ENCODE data around the gene FGF1.

FGF1 gene

DNA sequence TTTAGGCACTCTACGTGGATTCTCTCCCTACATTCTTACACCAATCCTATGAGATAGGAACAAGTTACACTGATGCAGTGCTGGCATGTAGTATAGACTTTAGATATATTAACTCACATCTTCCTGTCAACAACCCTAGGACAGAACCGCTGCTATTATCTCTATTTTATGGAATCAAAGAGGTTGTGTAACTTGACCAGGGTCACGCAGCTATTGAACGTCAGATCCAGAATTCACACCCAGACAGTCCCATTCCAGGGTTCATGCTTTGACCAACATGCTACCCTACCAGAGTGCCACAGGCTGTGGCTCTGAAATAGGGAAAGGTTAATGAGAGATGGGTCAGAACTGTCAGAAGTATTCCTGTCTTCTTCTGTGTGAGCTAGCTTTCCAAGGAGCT, 9.6 kb downstream of the FGF1 start:
- no peak overlapping the region for H3K9ac ChIP-seq (ENCODE audit: low read length)
- H3K4me1 ChIP-seq (ENCODE audit: control insufficient read depth, insufficient read depth, low read length): peaks cover 21% of the 10 kb centered on the region

DNA sequence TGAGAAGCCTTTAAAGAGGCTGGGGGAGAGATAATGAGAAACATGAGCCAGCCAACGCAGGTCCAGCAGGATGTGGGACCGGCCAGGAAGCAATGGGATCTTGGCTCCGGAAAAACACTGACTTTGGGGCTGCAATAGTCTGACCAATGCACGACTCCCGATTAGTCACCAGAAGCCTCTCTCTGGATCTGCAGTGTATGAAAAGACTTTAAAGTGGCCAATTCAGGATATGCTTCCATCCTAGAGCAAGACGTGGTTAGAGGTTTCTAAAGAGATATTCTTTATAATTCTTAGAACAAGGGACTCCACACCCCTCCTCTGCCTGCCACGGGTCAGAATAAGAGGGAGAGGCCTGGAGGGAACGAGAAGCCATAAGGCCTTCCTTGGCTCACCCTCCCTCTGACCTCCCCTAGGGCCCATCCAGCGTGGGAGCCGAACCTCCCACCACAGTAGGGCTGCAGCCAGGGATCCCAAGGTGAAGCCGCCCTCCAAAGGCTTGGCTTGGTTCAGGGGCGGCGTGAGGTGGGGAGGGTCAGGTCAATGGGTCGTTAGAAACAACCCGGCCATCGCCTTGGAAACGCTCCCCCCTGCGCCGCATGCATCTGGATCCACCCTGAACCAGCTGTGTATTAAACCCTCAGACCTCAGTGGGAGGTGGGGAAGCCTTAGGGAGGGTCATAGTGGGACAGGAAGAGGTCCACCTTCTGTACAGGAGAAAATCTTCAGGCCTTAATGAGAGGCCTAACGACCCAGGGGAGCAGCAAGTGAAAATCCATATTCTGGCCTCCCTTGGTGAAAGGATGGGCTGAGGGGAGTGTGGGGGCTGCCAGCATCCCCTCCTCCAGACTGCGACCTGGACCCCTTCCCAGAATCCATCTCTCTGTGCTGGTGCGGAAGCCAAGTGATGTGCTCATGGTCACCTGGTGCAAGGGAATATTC, 11.1 kb downstream of the FGF1 start:
- H3K4me1 ChIP-seq (ENCODE audit: control insufficient read depth, insufficient read depth, low read length): peaks cover 8% of the 10 kb centered on the region

More for the DNA sequence above, 9.6 kb downstream of the FGF1 start:
- no peaks in the 10 kb centered on the region for H3K36me3 ChIP-seq (ENCODE audit: control insufficient read depth, insufficient read depth, low read length)
- no peaks in the 10 kb centered on the region for H3K9me3 ChIP-seq (ENCODE audit: control insufficient read depth, low read length)
- H3K4me3 ChIP-seq (ENCODE audit: low read length): no peak overlapping the region
- H3K27me3 ChIP-seq (ENCODE audit: control insufficient read depth, insufficient read depth, low read length): no peaks in the 10 kb centered on the region

DNA sequence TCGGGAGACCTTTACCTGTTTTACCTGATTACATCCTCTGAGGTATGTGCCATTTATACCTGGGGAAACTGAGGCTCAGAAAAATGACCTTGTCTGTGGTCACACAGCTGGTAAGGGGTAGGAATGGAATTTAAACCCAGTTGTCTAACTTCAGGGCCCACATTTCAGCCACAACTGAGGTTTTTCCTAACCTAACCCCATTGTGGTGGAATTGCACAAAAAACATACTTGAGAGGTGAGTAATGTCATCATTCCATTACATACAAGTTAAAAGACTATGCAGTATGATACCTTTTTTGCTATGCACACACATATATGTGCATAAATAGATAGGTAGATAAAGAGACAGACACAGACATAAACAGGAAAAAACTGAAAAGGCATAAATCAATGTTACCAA, 14.1 kb downstream of the FGF1 start:
- no peaks in the 10 kb centered on the region for H3K27me3 ChIP-seq (ENCODE audit: control insufficient read depth, insufficient read depth, low read length)
- no peak overlapping the region for H3K9ac ChIP-seq (ENCODE audit: low read length)
- H3K9me3 ChIP-seq (ENCODE audit: control insufficient read depth, low read length): no peaks in the 10 kb centered on the region
- no peaks in the 10 kb centered on the region for H3K36me3 ChIP-seq (ENCODE audit: control insufficient read depth, insufficient read depth, low read length)
- H3K4me1 ChIP-seq (ENCODE audit: control insufficient read depth, insufficient read depth, low read length): peaks cover 8% of the 10 kb centered on the region
- H3K4me3 ChIP-seq (ENCODE audit: low read length): no peak overlapping the region

More for the DNA sequence above, 11.1 kb downstream of the FGF1 start:
- H3K36me3 ChIP-seq (ENCODE audit: control insufficient read depth, insufficient read depth, low read length): no peaks in the 10 kb centered on the region
- H3K27me3 ChIP-seq (ENCODE audit: control insufficient read depth, insufficient read depth, low read length): no peaks in the 10 kb centered on the region
- no peaks in the 10 kb centered on the region for H3K9me3 ChIP-seq (ENCODE audit: control insufficient read depth, low read length)
- no peak overlapping the region for H3K9ac ChIP-seq (ENCODE audit: low read length)
- no peak overlapping the region for H3K4me3 ChIP-seq (ENCODE audit: low read length)

DNA sequence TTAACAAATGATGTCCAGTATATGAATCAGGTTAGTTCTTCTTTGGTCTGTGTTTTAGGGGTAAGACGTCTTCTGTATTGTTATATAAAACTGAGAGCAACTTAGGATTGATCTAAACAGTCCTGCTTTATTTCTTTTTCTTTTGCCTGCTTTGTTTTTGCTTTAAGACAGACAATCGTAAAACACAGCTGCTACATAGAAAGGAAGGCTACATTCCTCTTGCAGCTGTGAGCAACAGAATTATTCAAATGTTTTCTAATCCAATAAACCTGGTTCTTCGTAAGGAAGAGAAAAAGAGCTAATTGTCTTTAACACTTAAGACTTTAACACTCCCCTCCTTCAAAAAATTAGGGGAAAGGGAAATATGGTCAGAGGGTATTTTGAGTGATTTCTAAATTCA, 14.6 kb downstream of the FGF1 start:
- Histone ChIP-seq H3K4me1 (ENCODE audit: control insufficient read depth, insufficient read depth, low read length) (peaks cover 8% of the 10 kb centered on the region), H3K27me3 (ENCODE audit: control insufficient read depth, insufficient read depth, low read length) (no peaks in the 10 kb centered on the region), H3K9me3 (ENCODE audit: control insufficient read depth, low read length) (no peaks in the 10 kb centered on the region), H3K9ac (ENCODE audit: low read length) (no peak overlapping the region), H3K36me3 (ENCODE audit: control insufficient read depth, insufficient read depth, low read length) (no peaks in the 10 kb centered on the region), H3K4me3 (ENCODE audit: low read length) (no peak overlapping the region)

DNA sequence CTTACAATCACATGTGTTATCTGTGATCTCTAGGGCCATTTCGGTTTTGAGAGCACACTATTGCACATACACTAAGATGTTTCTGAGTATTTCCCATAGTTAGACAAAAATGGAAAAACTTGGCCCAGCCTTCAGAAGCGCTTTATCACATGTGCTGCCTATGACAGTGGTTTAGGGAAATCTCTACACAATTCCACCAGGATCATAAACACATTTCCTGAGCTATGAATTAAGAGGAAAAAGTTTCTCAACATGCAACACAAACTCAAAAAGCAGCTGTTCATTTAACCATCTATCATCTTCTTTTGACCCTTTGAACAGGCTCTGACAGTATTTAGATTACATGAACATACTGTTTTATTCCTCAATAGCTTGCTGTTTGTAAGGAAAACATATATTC, 15.1 kb downstream of the FGF1 start:
- peaks cover 7% of the 10 kb centered on the region for H3K4me1 ChIP-seq (ENCODE audit: control insufficient read depth, insufficient read depth, low read length)
- no peaks in the 10 kb centered on the region for H3K36me3 ChIP-seq (ENCODE audit: control insufficient read depth, insufficient read depth, low read length)
- H3K27me3 ChIP-seq (ENCODE audit: control insufficient read depth, insufficient read depth, low read length): no peaks in the 10 kb centered on the region
- H3K9me3 ChIP-seq (ENCODE audit: control insufficient read depth, low read length): no peaks in the 10 kb centered on the region
- H3K9ac ChIP-seq (ENCODE audit: low read length): no peak overlapping the region
- no peak overlapping the region for H3K4me3 ChIP-seq (ENCODE audit: low read length)

DNA sequence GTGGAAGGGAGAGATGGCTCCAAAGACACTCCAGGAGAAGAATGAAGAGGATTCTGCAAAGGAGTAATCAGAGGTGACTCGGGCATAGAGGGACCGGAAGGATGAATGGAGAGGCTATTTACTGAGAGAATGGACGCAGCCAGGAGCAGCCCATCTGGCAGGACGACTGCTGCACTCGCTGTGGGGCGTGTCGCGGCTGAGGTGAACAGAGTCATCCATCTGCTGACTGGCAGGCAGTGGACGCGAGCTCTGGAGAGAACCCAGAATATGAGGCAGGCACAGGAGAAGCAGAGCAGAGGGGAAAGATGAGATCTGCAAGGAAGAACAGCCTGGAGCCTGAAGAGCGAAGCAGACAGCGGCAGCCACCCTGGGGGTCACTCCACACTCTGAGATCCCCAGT, 16.4 kb downstream of the FGF1 start:
- Histone ChIP-seq H3K36me3 (ENCODE audit: control insufficient read depth, insufficient read depth, low read length) (no peaks in the 10 kb centered on the region), H3K27me3 (ENCODE audit: control insufficient read depth, insufficient read depth, low read length) (no peaks in the 10 kb centered on the region), H3K4me1 (ENCODE audit: control insufficient read depth, insufficient read depth, low read length) (no peaks in the 10 kb centered on the region), H3K9me3 (ENCODE audit: control insufficient read depth, low read length) (no peaks in the 10 kb centered on the region), H3K9ac (ENCODE audit: low read length) (no peak overlapping the region), H3K4me3 (ENCODE audit: low read length) (no peak overlapping the region)

DNA sequence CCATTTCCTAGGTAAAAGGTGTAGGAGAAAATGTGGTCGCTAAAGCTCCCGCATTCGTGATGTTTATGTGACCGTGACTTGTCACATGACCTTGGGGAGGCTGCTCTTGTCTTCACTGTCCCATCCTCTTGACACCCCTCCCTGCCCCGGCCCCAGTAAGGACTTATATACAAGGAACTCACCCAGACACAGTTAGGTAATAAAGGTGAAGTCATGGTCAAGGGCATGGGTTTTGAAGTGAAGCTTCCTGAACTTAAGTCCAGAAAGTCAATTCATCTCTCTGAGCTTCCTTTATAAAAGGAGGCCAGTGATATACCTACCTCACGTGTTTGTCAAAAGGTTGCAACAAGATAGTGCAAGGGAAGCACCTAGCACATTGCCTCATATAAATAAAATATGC, 17.6 kb downstream of the FGF1 start:
- Histone ChIP-seq H3K4me1 (ENCODE audit: control insufficient read depth, insufficient read depth, low read length) (no peaks in the 10 kb centered on the region), H3K9me3 (ENCODE audit: control insufficient read depth, low read length) (no peaks in the 10 kb centered on the region)

DNA sequence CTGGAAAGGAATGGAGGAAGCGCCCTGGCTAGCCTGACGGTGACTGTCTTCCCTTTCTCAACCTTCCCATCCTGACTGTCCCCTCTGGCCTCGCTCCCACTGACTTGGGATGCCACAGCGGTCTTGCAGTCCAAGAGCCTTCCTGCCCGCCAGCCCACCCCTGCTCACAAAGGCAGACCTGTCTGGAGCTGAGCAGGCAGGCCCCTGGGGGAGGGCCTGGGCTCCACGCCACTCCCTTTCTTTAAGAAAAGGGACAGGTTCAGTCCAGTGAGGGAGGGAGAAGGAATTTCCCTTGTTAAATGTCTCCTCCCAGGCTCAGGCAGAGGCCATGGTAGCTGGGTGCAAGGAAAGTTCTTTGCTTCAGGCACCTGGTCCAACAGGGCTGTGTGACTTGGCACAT, 18.1 kb downstream of the FGF1 start:
- H3K36me3 ChIP-seq (ENCODE audit: control insufficient read depth, insufficient read depth, low read length): no peaks in the 10 kb centered on the region
- no peaks in the 10 kb centered on the region for H3K9me3 ChIP-seq (ENCODE audit: control insufficient read depth, low read length)
- H3K4me1 ChIP-seq (ENCODE audit: control insufficient read depth, insufficient read depth, low read length): no peaks in the 10 kb centered on the region
- no peak overlapping the region for H3K9ac ChIP-seq (ENCODE audit: low read length)
- H3K4me3 ChIP-seq (ENCODE audit: low read length): no peak overlapping the region
- no peaks in the 10 kb centered on the region for H3K27me3 ChIP-seq (ENCODE audit: control insufficient read depth, insufficient read depth, low read length)

More for the DNA sequence above, 17.6 kb downstream of the FGF1 start:
- H3K27me3 ChIP-seq (ENCODE audit: control insufficient read depth, insufficient read depth, low read length): no peaks in the 10 kb centered on the region
- H3K36me3 ChIP-seq (ENCODE audit: control insufficient read depth, insufficient read depth, low read length): no peaks in the 10 kb centered on the region
- no peak overlapping the region for H3K4me3 ChIP-seq (ENCODE audit: low read length)
- no peak overlapping the region for H3K9ac ChIP-seq (ENCODE audit: low read length)

DNA sequence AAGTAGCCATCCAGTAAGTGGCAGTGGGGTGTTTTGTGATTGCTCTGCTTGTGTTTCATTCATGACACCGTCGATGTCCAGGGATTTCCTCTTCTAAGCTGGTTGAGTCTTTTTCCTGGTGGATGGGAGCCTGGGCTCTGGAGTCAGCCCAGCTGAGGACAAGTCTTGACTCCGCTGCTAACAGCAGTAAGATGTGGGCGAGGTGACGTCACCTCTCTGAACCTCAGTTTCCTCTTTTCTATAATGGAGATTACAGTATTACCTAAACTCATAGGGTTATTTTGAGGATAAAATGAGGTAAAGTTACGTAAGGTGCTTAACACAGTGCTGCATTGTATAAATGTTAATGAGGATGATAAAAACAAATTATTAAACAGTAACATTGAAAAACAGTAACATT, 21.3 kb downstream of the FGF1 start:
- no peaks in the 10 kb centered on the region for H3K9me3 ChIP-seq (ENCODE audit: control insufficient read depth, low read length)
- H3K4me1 ChIP-seq (ENCODE audit: control insufficient read depth, insufficient read depth, low read length): no peaks in the 10 kb centered on the region
- no peak overlapping the region for H3K9ac ChIP-seq (ENCODE audit: low read length)
- no peaks in the 10 kb centered on the region for H3K27me3 ChIP-seq (ENCODE audit: control insufficient read depth, insufficient read depth, low read length)
- no peak overlapping the region for H3K4me3 ChIP-seq (ENCODE audit: low read length)
- H3K36me3 ChIP-seq (ENCODE audit: control insufficient read depth, insufficient read depth, low read length): no peaks in the 10 kb centered on the region

DNA sequence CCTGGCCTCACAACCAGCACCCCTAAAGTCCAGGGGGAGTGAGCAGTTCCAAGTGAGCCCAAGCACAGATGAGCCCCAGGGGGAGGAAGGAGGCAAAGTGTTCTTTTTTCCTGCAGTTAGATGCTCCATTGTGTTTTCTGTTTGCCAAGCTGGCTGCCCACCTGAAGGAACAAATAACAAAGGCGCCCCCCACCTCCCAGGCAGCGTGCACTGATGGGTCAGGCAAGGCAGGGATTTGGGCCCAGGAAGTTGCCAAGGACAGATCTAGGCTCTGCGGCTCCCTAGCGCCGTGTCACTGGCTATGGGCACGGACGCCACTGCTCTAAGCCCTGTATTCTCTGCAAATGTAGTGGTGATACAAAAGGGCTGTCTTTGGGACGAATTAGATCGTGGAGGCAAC, 21.8 kb downstream of the FGF1 start:
- no peaks in the 10 kb centered on the region for H3K27me3 ChIP-seq (ENCODE audit: control insufficient read depth, insufficient read depth, low read length)
- no peaks in the 10 kb centered on the region for H3K4me1 ChIP-seq (ENCODE audit: control insufficient read depth, insufficient read depth, low read length)
- no peaks in the 10 kb centered on the region for H3K36me3 ChIP-seq (ENCODE audit: control insufficient read depth, insufficient read depth, low read length)
- no peak overlapping the region for H3K4me3 ChIP-seq (ENCODE audit: low read length)
- H3K9me3 ChIP-seq (ENCODE audit: control insufficient read depth, low read length): no peaks in the 10 kb centered on the region
- no peak overlapping the region for H3K9ac ChIP-seq (ENCODE audit: low read length)

DNA sequence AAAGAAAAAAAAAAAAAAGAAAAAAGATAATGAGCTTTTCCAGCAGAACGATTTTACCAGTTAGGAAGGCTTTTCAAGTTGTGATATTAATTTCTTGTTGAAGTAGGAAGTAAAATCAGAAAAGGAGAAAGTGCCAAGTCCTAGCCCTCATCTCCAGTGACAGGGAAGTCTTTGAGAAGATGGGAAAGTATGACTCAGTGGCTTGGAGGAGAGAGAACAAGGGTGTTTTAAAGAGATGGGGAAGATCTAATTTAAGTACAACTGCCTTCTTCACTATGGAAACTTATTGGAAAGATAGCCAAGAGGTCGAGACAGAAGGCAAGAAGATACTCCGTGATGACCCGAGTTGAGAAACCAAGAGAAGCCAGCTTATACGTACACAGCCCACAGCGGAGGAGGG, 22.6 kb downstream of the FGF1 start:
- H3K4me1 ChIP-seq (ENCODE audit: control insufficient read depth, insufficient read depth, low read length): no peaks in the 10 kb centered on the region
- H3K9ac ChIP-seq (ENCODE audit: low read length): no peak overlapping the region
- H3K36me3 ChIP-seq (ENCODE audit: control insufficient read depth, insufficient read depth, low read length): no peaks in the 10 kb centered on the region
- no peak overlapping the region for H3K4me3 ChIP-seq (ENCODE audit: low read length)
- H3K27me3 ChIP-seq (ENCODE audit: control insufficient read depth, insufficient read depth, low read length): no peaks in the 10 kb centered on the region
- H3K9me3 ChIP-seq (ENCODE audit: control insufficient read depth, low read length): no peaks in the 10 kb centered on the region

DNA sequence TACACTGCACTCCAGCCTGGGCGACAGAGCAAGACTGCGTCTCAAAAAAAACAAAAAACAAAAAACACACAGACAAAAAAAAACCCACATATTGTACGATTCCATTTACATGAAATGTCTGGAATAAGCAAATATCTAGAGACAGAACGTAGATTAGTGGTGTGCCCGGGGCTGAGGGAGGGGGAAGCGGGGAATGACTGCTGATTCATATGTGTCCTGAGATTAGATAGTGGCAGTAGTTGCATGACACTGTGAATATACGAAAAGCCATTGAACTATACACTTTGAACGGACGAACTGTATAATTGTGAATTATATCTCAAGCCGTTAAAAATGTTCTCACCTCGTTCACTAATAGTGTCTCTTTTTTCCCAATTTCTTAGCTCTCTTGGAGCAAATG, 23.9 kb downstream of the FGF1 start:
- Histone ChIP-seq H3K4me3 (ENCODE audit: low read length) (no peak overlapping the region), H3K27me3 (ENCODE audit: control insufficient read depth, insufficient read depth, low read length) (no peaks in the 10 kb centered on the region), H3K36me3 (ENCODE audit: control insufficient read depth, insufficient read depth, low read length) (no peaks in the 10 kb centered on the region), H3K9me3 (ENCODE audit: control insufficient read depth, low read length) (no peaks in the 10 kb centered on the region), H3K4me1 (ENCODE audit: control insufficient read depth, insufficient read depth, low read length) (no peaks in the 10 kb centered on the region), H3K9ac (ENCODE audit: low read length) (no peak overlapping the region)

All from mucosa of stomach (tissue), 1 donor.